ENCODE measurements around the gene PSMF1. TPM values are rescaled to one million over a fixed set of nuclear protein-coding genes. Genes with fewer than 3 reads are reported as not detected.

Gene PSMF1
- total and polyA plus RNA-seq, 2 of the 13 experiments (the other 11 are each of a cell fraction or from before 2014, with no cell fraction given), result 82.5 to 86.0 TPM

GRCh38 chr20:1118336-1119127, at the start of gene PSMF1 (continued):
- peak; percentile 97 for TF ChIP-seq MYNN (CRISPR knock-in tag; IDR thresholded peaks at IDR 0.05; ENCODE audit: low read depth)
- peak; percentile 99; the same call in 1 of the 2 replicates for TF ChIP-seq PCBP1 (IDR thresholded peaks at IDR 0.05; ENCODE audit: borderline replicate concordance, low read depth, low read length)
- TF ChIP-seq ZNF282 (IDR thresholded peaks at IDR 0.05; ENCODE audit: partially characterized antibody), result no peak
- TF ChIP-seq MBD4 (IDR thresholded peaks at IDR 0.05; ENCODE audit: borderline replicate concordance, low read length), result no peak
- TF ChIP-seq SIN3A (IDR thresholded peaks at IDR 0.05; ENCODE audit: borderline replicate concordance, low read depth, low read length), result peak; percentile 99
- peak; percentile 95 for TF ChIP-seq ZNF770 (CRISPR knock-in tag; IDR thresholded peaks at IDR 0.05)
- peak; percentile 25; the same call in 1 of the 2 replicates for TF ChIP-seq NFE2 (CRISPR knock-in tag; IDR thresholded peaks at IDR 0.05)
- peak; percentile 94 for TF ChIP-seq ZNF800 (CRISPR knock-in tag; IDR thresholded peaks at IDR 0.05)
- peak; percentile 85; the same call in 1 of the 2 replicates for TF ChIP-seq XBP1 (CRISPR knock-in tag; IDR thresholded peaks at IDR 0.05)
- TF ChIP-seq KAT8 (CRISPR knock-in tag; IDR thresholded peaks at IDR 0.05), result peak; percentile 100
- TF ChIP-seq PCBP2 (optimal IDR thresholded peaks at IDR 0.05; ENCODE audit: low read depth, low read length, poor library complexity, severe bottlenecking), result no peak
- peak; percentile 16; the same call in 1 of the 2 replicates for TF ChIP-seq ZNF446 (CRISPR knock-in tag; IDR thresholded peaks at IDR 0.05)
- peak; percentile 58; the same call in 1 of the 2 replicates for TF ChIP-seq FOSL1 (CRISPR knock-in tag; IDR thresholded peaks at IDR 0.05; ENCODE audit: borderline replicate concordance)
- TF ChIP-seq RXRB (CRISPR knock-in tag; IDR thresholded peaks at IDR 0.05; ENCODE audit: borderline replicate concordance), result peak; percentile 94
- peak; percentile 60 for TF ChIP-seq ZNF777 (CRISPR knock-in tag; IDR thresholded peaks at IDR 0.05)
- no peak; the same call in 1 of the 2 replicates for TF ChIP-seq ZNF780A (CRISPR knock-in tag; IDR thresholded peaks at IDR 0.05)
- TF ChIP-seq ZNF510 (CRISPR knock-in tag; IDR thresholded peaks at IDR 0.05; ENCODE audit: low read depth), result peak; percentile 93; the same call in 1 of the 2 replicates
- peak; percentile 89 for TF ChIP-seq SIX4 (CRISPR knock-in tag; IDR thresholded peaks at IDR 0.05)
- peak; percentile 65; the same call in 1 of the 2 replicates for TF ChIP-seq TGIF2 (CRISPR knock-in tag; IDR thresholded peaks at IDR 0.05)
- peak; percentile 99 for TF ChIP-seq NFKB2 (CRISPR knock-in tag; IDR thresholded peaks at IDR 0.05; ENCODE audit: borderline replicate concordance)
- TF ChIP-seq SIN3B (IDR thresholded peaks at IDR 0.05; ENCODE audit: low read length), result peak; percentile 94
- TF ChIP-seq POGZ (CRISPR knock-in tag; IDR thresholded peaks at IDR 0.05), result peak; percentile 99
- TF ChIP-seq SP2 (CRISPR knock-in tag; IDR thresholded peaks at IDR 0.05), result peak; percentile 74
- TF ChIP-seq ZNF138 (CRISPR knock-in tag; IDR thresholded peaks at IDR 0.05; ENCODE audit: low read depth), result peak; percentile 94
- TF ChIP-seq GRHL1 (CRISPR knock-in tag; conservative IDR thresholded peaks at IDR 0.05), result no peak
- TF ChIP-seq REXO4 (CRISPR knock-in tag; IDR thresholded peaks at IDR 0.05; ENCODE audit: borderline replicate concordance), result peak; percentile 40; the same call in 1 of the 2 replicates
